GM18907 (cell line): ENCODE data around the gene AHCTF1.

Source experiments
- ATAC-seq: cut with Tn5 transposase; IDR thresholded peaks from one replicate; pipeline ENCODE4 v1.9.1; 2021; ENCODE audit warnings: mild to moderate bottlenecking, moderate library complexity; ENCODE audit not compliant: unreplicated experiment

The AHCTF1 gene, protein sequence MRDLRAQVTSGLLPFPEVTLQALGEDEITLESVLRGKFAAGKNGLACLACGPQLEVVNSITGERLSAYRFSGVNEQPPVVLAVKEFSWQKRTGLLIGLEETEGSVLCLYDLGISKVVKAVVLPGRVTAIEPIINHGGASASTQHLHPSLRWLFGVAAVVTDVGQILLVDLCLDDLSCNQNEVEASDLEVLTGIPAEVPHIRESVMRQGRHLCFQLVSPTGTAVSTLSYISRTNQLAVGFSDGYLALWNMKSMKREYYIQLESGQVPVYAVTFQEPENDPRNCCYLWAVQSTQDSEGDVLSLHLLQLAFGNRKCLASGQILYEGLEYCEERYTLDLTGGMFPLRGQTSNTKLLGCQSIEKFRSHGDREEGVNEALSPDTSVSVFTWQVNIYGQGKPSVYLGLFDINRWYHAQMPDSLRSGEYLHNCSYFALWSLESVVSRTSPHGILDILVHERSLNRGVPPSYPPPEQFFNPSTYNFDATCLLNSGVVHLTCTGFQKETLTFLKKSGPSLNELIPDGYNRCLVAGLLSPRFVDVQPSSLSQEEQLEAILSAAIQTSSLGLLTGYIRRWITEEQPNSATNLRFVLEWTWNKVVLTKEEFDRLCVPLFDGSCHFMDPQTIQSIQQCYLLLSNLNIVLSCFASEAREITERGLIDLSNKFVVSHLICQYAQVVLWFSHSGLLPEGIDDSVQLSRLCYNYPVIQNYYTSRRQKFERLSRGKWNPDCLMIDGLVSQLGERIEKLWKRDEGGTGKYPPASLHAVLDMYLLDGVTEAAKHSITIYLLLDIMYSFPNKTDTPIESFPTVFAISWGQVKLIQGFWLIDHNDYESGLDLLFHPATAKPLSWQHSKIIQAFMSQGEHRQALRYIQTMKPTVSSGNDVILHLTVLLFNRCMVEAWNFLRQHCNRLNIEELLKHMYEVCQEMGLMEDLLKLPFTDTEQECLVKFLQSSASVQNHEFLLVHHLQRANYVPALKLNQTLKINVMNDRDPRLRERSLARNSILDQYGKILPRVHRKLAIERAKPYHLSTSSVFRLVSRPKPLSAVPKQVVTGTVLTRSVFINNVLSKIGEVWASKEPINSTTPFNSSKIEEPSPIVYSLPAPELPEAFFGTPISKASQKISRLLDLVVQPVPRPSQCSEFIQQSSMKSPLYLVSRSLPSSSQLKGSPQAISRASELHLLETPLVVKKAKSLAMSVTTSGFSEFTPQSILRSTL (N-terminal part only)

DNA sequence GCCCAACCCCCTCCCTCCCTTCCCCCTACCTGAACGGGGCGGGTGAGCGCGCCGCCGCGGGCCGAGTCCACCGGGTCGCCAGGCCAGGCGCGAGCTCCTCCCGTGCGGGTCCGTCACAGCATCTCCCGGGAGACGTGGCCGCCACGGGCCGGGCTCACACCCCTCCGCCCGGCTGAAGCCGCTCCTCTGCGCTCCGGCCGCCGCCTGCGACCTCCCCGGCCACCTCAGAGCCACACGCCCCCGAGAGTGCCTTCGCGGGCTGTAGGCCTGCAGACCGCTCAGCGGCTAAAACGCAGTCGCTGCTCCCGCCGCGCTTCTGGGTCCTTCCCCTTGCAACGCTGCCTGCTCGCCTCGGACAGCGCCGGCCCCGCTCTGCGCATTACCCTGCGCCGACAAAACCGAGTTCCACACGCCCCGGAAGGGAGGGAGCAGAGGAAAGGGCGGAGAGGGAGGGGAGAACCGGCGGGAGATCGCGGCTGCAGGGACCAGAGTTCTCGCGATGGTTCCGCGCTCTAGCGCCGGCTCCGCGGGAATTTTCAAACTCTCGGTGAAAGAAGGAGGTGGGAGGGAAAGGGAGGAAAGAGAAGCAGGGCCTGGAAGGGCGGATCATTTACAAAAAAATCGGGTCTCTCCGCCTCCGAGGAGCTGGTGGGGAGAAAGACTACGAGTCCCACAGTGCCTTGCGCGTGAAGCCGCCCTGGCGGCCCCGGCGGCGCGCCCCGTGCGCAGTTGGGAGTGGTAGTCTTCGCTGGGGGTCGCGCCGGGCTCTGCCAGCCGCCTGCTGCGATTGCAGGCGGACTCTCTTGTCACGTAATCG lies at the start of gene AHCTF1:
Gene AHCTF1 (minus strand): TSS at position 400 of the 817 bp plus-strand sequence. CDS start 13,578 bp downstream, outside the sequence.
- peak; percentile 95 for ATAC-seq

DNA sequence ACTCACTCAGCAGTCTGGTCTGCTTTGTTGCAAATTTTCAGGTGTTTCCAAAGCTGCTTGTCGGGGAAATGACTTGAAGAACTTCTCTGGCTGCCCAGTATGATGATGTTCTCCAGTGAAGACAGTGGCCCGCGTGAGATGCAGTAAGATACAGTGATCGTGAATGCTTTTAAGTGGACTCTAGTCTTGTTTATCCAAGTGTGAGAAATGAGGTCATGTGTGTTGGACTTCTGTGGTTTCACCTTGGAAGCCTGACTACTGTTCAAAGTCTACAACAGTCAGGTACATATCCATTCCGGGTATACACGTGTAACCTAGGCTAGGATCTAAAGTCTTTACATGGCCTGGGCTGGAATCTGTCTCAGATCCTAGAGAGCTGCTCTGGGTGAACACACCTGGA lies 47.0 kb upstream of the AHCTF1 start:
- no peak for ATAC-seq

DNA sequence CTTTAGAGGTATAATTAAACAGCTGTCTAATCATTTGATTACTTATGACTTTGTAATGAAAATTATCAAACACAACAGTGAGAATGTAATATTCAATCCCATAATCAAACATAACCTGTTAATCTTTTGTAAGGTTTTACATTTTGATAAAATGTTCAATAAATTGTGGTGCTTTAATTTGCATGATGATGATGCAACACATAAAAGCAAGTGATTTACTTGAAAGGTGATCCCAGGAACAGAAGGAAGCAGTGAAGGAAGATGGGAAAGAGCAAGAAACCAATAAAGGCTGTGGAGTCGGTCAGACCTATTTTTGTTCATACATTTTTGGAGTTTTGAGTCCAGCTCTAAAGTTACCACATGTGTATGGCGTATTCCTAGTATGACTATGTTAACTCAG lies 46.5 kb upstream of the AHCTF1 start:
- ATAC-seq: no peak

DNA sequence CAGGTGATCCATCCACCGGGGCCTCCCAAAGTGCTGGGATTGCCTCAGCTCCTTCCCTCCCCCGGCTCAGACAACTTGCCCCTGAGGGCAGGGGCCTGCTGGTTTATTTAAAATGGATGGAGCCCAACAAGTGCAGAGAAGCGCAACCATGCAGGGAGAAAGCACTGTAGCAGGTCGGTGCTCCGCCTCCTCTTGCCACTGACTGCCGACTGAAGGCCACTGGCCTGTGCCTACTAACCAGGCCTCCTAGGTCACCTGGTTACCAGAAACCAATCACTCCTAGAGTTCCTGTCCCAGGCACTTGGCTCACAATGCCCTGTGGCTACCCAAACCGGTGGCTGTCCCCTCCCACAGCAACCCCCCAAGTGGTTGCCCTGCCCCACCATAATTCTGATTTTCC lies 40.2 kb upstream of the AHCTF1 start:
- no peak for ATAC-seq

DNA sequence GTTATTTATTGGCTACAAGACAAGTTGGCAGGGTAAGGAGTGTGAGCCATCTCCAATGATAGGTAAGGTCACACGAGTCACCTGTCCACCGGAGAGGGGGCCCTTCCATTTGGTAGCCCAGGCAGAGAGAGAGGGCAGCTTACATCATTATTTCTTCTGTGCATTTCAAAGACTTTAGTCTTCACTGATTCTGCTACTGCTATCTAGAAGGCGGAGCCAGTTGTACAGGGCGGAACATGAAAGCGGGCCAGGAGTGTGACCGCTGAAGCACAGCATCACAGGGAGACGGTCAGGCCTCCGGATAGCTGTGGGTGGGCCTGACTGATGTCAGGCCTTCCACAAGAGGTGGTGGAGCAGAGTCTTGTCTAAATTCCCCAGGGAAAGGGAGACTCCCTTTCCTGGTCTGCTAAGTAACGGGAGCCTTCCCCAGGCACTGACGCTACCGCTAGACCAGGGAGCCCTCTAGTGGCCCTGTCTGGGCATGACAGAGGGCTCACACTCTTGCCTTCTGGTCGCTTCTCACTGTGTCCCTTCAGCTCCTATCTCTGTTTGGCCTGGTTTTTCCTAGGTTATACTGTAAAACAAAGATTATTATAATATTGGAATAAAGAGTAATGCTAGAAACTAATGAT lies 39.5 kb upstream of the AHCTF1 start:
- ATAC-seq: no peak

DNA sequence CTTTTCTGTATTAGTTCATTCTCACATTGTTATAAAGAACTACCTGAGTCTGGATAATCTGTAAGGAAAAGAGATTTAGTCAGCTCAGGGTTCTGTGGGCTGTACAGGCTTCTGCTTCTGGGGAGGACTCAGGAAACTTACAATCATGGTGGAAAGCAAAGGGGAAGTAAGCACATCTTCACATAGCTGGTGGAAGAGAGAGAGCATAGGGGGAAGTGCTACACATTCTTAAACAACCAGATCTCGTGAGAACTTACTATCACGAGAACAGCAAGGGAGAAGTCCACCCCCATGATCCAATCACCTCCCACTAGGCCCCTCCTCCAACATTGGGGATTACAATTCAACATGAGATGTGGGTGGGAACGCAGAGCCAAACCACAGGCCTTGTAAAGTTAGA lies 37.9 kb upstream of the AHCTF1 start:
- no peak for ATAC-seq

DNA sequence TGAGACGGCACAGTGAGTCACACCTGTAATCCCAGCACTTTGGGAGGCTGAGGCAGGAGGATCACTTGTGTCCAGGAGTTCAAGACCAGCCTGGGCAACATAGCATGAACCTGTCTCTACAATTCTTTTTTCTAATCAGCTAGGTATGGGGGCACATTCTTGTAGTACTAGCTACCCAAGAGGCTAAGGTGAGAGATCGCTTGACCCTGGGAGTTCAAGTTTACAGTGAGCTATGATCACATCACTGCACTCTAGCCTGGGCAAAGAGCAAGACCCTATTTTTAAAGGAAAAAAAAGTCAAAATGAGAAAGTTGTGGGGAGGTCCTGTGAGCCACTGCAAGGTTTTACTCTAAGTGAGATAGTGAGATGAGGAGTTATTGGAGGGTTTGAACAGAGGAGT lies 34.8 kb upstream of the AHCTF1 start:
- ATAC-seq: no peak

DNA sequence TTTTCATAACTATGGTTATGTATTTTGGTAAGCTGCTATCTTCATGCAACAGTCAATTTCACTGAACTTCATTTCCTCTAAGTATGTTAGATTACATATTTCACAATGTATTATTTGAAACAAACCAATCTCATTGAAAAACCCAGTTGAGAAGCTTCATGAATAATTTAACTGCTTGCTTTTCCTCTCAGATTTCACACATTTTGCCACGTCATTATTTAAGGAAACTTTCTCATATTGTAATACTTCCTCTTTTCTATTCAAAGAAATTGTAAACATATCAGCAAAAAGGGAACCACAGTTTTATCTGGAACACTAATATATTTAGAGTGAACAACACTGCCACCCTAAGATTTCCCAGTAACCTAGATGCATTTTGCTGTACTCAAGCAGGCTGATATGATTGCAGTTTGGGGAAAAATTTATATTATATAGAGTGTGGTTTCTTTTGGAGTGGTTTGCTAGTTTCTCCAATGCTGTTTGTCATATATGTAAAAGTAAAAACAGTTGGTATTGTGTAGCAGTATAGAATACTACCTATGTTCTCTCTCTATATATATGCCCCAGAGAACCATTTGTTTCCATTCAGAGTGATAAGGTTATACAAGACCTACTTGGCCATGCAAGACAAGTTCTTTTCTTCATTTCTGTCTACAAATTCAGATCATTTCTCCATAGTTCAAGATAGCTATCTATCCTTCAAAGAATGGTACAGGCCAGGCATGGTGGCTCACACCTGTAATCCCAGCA lies 28.4 kb upstream of the AHCTF1 start:
- no peak for ATAC-seq

DNA sequence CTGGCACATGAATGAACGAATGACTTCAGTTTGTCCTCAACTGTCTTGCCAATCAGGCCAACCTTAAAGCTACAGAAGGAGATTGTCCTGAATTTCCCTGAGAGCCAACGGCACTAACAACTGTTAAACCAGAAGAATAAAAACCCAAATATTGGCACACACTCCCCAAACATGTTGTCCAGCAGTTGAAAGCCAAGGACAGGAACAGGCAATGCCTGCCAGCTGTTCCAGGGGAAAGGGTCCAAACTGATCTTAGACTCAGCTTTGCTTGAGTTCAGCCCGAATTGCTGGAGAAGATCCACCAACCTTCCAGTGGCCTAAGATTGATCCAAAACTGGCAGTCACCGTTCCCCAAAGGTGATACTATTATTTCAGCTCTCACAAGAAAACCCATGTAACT lies 22.4 kb upstream of the AHCTF1 start:
- no peak for ATAC-seq

DNA sequence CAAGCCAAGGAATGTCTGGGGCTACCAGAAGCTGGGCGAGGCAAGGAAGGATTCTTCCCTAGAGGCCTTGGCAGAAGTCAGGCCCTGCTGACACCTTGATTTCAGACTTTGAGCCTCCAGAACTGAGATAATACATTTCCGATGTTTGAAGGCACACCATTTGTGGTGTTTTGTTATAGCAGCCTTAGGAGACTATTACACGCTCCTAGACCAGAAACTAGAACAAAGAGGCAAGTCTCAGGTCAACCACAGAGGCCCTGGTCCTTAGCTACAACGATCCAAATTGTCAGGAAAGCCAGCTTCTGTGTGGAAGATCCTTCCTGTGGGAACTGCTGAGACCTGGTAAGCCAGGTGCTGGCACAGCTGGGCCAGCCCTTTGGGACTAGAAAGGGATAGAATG lies 19.7 kb upstream of the AHCTF1 start:
- no peak for ATAC-seq

DNA sequence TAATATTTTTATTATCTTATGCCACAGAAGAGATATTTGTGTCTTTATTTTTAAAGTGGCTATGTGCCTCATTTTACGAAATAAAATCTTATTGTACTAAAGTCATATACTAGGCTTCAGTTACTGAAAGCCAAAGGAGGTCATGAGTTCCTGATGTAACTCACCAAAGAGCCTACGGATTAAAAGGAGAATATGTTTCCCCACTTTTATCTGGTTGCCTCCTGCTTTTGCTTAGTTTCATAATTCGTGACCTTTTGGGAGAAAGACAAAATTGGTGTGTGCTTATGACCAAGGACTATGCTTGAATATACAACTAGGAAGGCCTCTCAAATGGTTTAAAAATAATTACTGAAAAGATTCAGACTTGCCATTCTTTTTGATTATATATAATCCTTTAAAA lies 18.2 kb upstream of the AHCTF1 start:
- no peak for ATAC-seq

DNA sequence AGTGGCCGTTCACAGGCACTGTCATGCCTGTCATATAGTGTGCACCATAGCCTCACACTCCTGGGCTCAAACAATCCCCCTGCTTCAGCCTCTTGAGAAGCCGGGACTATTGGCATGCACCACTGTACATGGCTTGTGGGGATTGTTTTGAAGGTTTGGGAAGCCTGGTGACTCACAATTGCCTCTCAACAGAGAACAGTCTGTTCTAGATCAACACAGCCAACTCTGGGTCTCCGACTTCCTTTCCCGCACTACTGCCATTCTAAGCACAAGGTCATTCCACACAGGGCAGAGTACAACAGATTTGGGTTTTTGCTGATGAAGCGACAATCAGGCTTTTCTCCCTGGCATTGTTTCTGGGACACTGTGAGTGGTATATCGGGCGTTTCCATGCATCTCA lies 15.5 kb upstream of the AHCTF1 start:
- no peak for ATAC-seq

DNA sequence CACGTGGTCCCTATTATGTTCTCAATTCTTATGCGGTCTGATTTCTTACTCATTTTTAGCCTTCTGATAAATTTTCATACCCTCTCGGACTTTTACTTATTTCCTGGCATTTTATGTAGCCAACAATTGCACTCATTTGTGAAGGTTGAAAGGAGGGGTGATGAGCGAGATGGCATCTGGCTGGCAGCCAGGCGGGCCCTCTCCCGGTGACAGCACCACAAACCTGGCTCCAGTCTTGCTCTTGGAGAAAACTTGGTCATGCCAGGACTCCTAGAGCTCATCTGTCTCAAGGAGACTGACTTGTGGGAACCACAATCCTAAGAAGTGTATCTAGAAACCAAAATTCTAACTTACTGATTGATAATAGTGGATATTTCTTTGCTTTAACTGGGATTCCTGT lies 14.6 kb upstream of the AHCTF1 start:
- no peak for ATAC-seq

DNA sequence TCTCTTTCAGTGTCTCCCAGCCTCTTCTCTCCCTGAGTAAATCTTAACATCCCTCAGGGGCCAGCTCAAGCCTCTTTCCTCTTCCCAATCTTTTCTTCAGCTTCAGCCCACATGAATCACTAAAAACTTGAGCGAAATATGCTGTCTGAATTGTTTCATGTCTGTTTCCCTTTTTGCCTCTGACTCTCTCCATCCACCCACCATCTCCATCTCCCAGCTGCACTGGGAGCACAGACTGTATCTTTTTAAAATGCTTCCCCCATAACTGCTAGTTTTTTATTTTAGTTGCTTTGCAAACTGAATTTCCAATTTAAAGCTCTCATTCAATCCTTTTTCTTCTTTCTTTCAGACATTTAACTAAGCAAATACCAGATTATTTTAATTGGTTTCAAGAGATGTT lies 3.0 kb upstream of the AHCTF1 start:
- ATAC-seq: no peak

DNA sequence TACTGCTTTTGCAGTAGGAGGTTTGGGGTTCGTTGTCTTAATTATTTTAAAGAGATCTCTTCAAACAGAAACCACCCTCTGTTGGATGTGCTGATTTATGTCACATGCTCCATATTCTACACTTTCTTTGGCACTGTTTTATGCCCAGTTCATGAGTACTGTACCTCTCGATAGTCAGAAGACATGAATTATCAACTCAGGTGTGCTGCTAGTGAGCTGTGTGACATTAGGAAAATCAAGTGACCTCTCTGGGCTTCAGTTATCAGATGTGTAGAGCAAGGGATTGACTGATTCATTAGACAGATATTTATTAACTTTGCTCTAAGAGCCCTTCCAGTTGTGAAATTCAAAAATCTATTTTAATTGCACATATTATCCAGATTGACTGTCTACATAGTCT lies 2.1 kb upstream of the AHCTF1 start:
- no peak for ATAC-seq

DNA sequence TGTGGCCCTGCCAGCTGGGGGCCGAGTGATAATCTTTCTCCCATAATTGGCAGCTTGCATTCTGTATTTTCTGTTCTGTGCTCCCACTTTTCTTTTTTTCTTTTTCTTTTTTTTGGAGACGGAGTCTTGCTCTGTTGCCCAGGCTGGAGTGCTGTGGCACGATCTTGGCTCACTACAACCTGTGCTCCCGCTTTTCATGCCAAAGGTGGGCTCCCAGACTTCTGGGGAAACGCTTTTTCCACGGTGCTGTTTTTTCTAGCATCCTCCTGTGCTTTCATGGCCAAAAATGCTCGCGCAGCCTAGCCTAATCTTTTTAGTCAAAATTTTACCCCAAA lies 585 bp upstream of the AHCTF1 start:
- ATAC-seq: no peak

DNA sequence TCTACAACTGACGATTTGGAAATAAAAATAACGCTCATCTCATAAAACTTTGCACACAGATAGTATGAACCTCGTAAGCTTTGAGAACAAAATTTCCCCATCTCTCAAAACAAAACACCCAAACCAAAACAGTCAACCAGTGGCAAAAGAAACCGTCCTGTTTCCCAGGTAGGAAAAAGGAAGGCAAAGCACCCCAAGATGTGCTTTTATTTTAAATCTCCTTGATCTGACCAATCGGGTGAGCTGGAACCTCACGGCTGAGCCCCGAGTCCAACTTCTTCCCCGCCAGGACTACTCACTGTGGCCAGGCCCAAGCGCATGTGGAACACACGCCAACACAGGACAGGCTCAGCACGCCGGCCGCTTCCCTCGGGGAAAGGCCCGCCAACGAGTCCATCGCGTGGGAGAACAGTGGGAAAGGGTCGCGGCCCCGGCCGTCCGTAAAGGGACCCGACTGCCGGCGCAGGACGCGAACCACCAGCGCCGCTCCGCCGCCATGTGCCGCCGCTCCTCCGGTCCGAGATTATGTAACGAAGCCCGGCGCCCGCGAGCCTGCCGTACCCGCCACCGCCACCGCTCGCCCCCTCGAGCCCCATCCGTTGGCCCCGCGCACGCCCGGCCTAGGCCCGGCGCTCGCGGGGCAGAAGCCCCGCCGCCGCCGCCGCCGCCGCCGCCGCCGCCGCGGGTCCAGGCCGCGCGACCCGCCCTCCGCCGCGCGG lies 759 bp downstream of the AHCTF1 start:
- peak; percentile 34 for ATAC-seq

DNA sequence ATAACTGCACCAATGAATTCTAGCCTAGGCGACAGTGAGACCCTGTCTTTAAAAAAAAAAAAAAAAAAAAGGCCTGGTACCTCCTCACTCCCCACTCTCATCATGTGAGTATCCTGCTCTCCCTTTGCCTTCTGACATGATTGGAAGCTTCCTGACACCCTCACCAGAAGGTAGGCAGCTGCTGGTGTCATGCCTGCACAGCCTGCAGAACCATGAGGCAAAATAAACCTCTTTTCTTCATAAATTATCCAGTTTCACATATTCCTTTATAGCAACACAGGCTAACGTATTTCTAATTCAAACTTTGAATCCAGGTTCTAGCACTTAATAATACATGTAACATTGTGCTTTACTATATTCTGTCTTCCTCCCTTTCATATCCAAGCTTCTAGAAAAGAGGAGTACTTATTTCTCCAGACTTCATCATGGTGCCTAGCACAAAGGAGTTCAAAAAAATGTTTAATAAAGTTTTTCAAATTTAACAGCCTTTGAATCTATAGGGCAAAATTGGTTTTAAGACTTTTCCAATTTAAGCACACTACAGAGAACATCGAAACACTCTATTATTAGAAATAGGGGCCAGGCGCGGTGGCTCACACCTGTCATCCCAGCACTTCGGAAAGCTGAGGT lies 5.6 kb downstream of the AHCTF1 start:
- no peak for ATAC-seq
